GM10266 (cell line): Measurements from ENCODE around the gene CCDC12.

Experiments used
- DNase-seq: peaks from one replicate; pipeline ENCODE4 v3.0.0; 2012; ENCODE audit errors: extremely low spot score
- CTCF ChIP-seq: IDR thresholded peaks from 2 replicates; pipeline ENCODE4 v1.5.1; 2012; ENCODE audit warnings: mild to moderate bottlenecking, low read depth; ENCODE audit not compliant: control insufficient read depth, insufficient read depth; ENCODE audit errors: missing control alignments

Gene CCDC12

GRCh38 chr3:46905661-46906451 is 70.7 kb downstream of the CCDC12 start:
- no peak for TF ChIP-seq CTCF

GRCh38 chr3:46905213-46905560 is 71.4 kb downstream of the CCDC12 start:
- no peak for DNase-seq
- no peak for TF ChIP-seq CTCF

More at GRCh38 chr3:46905661-46906451, 70.7 kb downstream of the CCDC12 start:
- no peak for DNase-seq

GRCh38 chr3:46904303-46905212 is 72.0 kb downstream of the CCDC12 start:
- no peak for TF ChIP-seq CTCF
- no peak for DNase-seq

GRCh38 chr3:46903341-46904302 is 72.9 kb downstream of the CCDC12 start:
- DNase-seq, result no peak
- TF ChIP-seq CTCF, result no peak

- TF ChIP-seq CTCF, result no peak
These were observed 74.3 kb downstream of the CCDC12 start for GRCh38 chr3:46902188-46902631.

GRCh38 chr3:46901591-46902187 is 74.9 kb downstream of the CCDC12 start:
- no peak for TF ChIP-seq CTCF
- DNase-seq, result no peak

More at GRCh38 chr3:46902188-46902631, 74.3 kb downstream of the CCDC12 start:
- no peak for DNase-seq
